GM21786 (cell line): ENCODE data around the gene KCNMB2.
"Not testable (repeated sequence)": the region's sequence is repeated elsewhere in the genome, so short reads cannot be mapped to it uniquely, and the experiment has no call there.

Experiments
- ATAC-seq: cut with Tn5 transposase; IDR thresholded peaks from one replicate; pipeline ENCODE4 v1.9.1; 2021; ENCODE audit not compliant: unreplicated experiment

KCNMB2 gene

GRCh38 chr3:178518660-178519396 is 17.4 kb upstream of the KCNMB2 start:
- peak; percentile 81 for ATAC-seq

GRCh38 chr3:178519701-178520100 is 16.5 kb upstream of the KCNMB2 start:
- ATAC-seq: no peak

GRCh38 chr3:178520451-178520850 is 15.8 kb upstream of the KCNMB2 start:
- no peak for ATAC-seq

- peak; percentile 22 for ATAC-seq
Observed at GRCh38 chr3:178522200-178523052, 13.8 kb upstream of the KCNMB2 start.

GRCh38 chr3:178525251-178525650 is 11.0 kb upstream of the KCNMB2 start:
- ATAC-seq: no peak

GRCh38 chr3:178526291-178526690 is 9.9 kb upstream of the KCNMB2 start:
- ATAC-seq: no peak

GRCh38 chr3:178527981-178528380 is 8.3 kb upstream of the KCNMB2 start:
- no peak for ATAC-seq

- ATAC-seq: no peak
Observed at GRCh38 chr3:178529606-178530225, 6.5 kb upstream of the KCNMB2 start.

- no peak for ATAC-seq
Observed at GRCh38 chr3:178532476-178532875, 3.8 kb upstream of the KCNMB2 start.

GRCh38 chr3:178537122-178537705 is 978 bp downstream of the KCNMB2 start:
- ATAC-seq: no peak

GRCh38 chr3:178538056-178538455 is 1.8 kb downstream of the KCNMB2 start:
- no peak for ATAC-seq

GRCh38 chr3:178540184-178540583 is 3.9 kb downstream of the KCNMB2 start:
- no peak for ATAC-seq

GRCh38 chr3:178545337-178545736 is 9.1 kb downstream of the KCNMB2 start:
- ATAC-seq: no peak

GRCh38 chr3:178546079-178546478 is 9.8 kb downstream of the KCNMB2 start:
- ATAC-seq: peak; percentile 74

- not testable (repeated sequence) for ATAC-seq
Observed at GRCh38 chr3:178549426-178549825, 13.2 kb downstream of the KCNMB2 start.

GRCh38 chr3:178551916-178552321 is 15.7 kb downstream of the KCNMB2 start:
- no peak for ATAC-seq

GRCh38 chr3:178558637-178559036 is 22.4 kb downstream of the KCNMB2 start:
- peak; percentile 58 for ATAC-seq

GRCh38 chr3:178560759-178561158 is 24.5 kb downstream of the KCNMB2 start:
- no peak for ATAC-seq

- ATAC-seq: no peak
Observed at GRCh38 chr3:178561239-178561638, 25.0 kb downstream of the KCNMB2 start.

- ATAC-seq: no peak
Observed at GRCh38 chr3:178562143-178562946, 26.1 kb downstream of the KCNMB2 start.

- no peak for ATAC-seq
Observed at GRCh38 chr3:178562947-178563232, 26.7 kb downstream of the KCNMB2 start.
